HAP-1 (cell line): Measurements from ENCODE around the gene C2CD5.
A peak's percentile ranks its signal among the peaks of the same experiment; 100 is the strongest.
"Not testable (repeated sequence)": the region's sequence is repeated elsewhere in the genome, so short reads cannot be mapped to it uniquely, and the experiment has no call there.

Experiments used
- DNase-seq, 2 experiments: peaks; one replicate each; pipeline ENCODE4 v3.0.0-alpha.2; 2016 to 2020; ENCODE audit warnings: low spot score in 2 of 2
- H3K27me3 ChIP-seq: fragments of 250-450 bp; sonication (Bioruptor Pico); 2 replicates; pipeline ENCODE4 v1.5.1; 2020; ENCODE audit warnings: low read depth, mild to moderate bottlenecking, moderate library complexity
- H3K36me3 ChIP-seq: fragments of 250-450 bp; sonication (Bioruptor Pico); replicated peaks from 2 replicates; pipeline ENCODE4 v1.5.1; 2020; ENCODE audit warnings: mild to moderate bottlenecking
- H3K4me1 ChIP-seq: fragments of 250-450 bp; sonication (Bioruptor Pico); 2 replicates; pipeline ENCODE4 v1.5.1; 2020; ENCODE audit warnings: mild to moderate bottlenecking
- H3K4me3 ChIP-seq: fragments of 250-450 bp; sonication (Bioruptor Pico); 2 replicates; pipeline ENCODE4 v1.5.1; 2020; ENCODE audit warnings: mild to moderate bottlenecking, moderate library complexity
- H3K9me3 ChIP-seq: fragments of 250-450 bp; sonication (Bioruptor Pico); 2 replicates; pipeline ENCODE4 v1.5.1; 2020; ENCODE audit warnings: mild to moderate bottlenecking, moderate library complexity
- in situ Hi-C: fragments of 300-500 bp; cut with MboI; formaldehyde crosslinking; loops from 3 replicates; pipeline ENCODE4 v1.14.3; 2020; ENCODE audit warnings: low sequenced_read_pairs, inconsistent platforms, mixed read lengths

C2CD5 gene

DNA sequence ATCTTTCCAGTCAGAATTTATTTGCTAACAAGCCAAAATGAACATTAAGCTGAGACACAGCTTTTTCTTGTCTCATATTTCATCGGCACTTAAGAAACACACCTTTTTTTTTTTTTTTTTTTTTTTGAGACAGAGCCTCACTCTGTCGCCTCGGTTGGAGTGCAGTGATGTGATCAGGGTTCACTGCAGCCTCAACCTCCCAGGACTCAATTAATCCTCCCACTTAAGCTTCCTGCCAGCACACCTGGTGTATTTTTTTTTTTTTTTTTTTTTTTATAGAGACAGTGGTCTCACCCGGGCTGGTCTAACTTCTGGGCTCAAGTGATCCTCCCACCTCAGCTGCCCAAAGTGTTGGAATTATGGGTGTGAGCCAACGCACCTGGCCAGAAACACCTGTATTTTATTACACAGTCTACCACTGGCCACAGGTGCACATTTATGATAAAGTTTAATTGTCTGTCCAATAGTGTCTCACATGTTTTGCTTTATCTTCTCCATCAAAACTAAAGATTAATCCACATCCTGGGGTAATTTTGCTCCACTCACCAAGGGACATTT lies 62.7 kb downstream of the C2CD5 start:
- in situ Hi-C loops = no loop called here
- Histone ChIP-seq H3K9me3 (no peaks in the 10 kb centered on the region), H3K27me3 (no peaks in the 10 kb centered on the region), H3K4me3 (no peak overlapping the region), H3K36me3 (peaks cover 15% of the 10 kb centered on the region), H3K4me1 (peaks cover 10% of the 10 kb centered on the region)
- no peak for DNase-seq

DNA sequence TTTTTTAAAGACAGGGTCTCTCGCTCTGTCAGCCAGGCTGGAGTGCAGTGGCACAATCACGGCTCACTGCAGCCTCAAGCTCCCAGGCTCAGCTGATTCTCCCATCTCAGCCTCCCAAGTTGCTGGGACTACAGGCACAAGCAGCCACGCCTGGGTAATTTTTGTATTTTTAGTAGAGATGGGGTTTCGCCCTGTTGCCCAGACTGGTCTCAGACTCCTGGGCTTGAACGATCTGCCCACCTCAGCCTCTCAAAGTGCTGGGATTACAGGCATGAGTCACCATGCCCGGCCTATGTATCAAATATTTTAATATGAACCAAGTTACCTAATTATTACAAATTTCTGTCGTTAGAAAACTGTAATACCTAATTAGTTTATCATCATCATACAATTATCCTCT lies 63.5 kb downstream of the C2CD5 start:
- H3K4me1 ChIP-seq, in situ Hi-C loops: not testable (repeated sequence)

DNA sequence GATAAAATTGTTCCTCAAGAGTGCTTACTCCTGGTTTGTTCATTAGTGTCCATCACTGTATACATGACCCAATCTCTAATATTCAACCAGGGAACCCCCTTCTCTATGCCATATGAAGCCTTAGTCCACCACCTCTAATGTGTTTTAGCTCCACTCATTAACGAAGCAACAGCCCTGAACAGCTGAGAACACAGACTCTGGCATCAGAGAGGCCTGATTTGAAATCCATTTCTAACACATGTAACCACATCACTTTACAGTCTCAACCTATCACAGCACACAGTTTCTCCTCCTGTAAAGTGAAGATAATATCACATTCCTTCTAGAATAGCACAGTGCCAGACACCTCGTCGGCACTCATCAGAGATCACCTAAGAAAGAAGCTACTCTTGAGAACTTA lies 64.3 kb downstream of the C2CD5 start:
- in situ Hi-C loops = no loop called here
- no peak for DNase-seq
- peaks cover 15% of the 10 kb centered on the region for H3K36me3 ChIP-seq
- no peaks in the 10 kb centered on the region for H3K9me3 ChIP-seq
- no peak overlapping the region for H3K4me3 ChIP-seq
- H3K4me1 ChIP-seq = peaks cover 10% of the 10 kb centered on the region
- no peaks in the 10 kb centered on the region for H3K27me3 ChIP-seq

More for the DNA sequence above, 63.5 kb downstream of the C2CD5 start:
- DNase-seq, H3K9me3 ChIP-seq, H3K4me3 ChIP-seq, H3K27me3 ChIP-seq: not testable (repeated sequence)
- peaks cover 15% of the 10 kb centered on the region for H3K36me3 ChIP-seq

DNA sequence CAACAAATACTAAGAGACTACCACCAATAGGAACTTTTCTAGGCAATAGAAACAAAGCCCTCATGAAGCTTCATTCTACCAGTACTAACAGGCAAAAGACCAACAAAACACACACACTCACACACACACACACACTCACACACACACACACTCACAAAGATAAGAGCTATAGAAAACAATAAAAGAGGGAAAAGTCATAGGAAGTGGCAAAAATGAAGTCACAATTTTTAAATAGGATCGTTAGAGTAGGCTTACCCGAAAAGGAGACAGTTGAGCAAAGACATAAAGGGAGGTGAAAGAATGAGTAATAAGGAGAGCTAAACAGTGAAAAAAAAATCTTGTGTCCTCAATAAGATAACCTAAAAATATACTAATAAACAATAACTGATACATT lies 66.5 kb downstream of the C2CD5 start:
- H3K36me3 ChIP-seq = peaks cover 10% of the 10 kb centered on the region
- peaks cover 10% of the 10 kb centered on the region for H3K4me1 ChIP-seq
- H3K9me3 ChIP-seq = no peaks in the 10 kb centered on the region
- no peaks in the 10 kb centered on the region for H3K27me3 ChIP-seq
- H3K4me3 ChIP-seq = no peak overlapping the region
- no peak for DNase-seq
- in situ Hi-C loops = no loop called here

DNA sequence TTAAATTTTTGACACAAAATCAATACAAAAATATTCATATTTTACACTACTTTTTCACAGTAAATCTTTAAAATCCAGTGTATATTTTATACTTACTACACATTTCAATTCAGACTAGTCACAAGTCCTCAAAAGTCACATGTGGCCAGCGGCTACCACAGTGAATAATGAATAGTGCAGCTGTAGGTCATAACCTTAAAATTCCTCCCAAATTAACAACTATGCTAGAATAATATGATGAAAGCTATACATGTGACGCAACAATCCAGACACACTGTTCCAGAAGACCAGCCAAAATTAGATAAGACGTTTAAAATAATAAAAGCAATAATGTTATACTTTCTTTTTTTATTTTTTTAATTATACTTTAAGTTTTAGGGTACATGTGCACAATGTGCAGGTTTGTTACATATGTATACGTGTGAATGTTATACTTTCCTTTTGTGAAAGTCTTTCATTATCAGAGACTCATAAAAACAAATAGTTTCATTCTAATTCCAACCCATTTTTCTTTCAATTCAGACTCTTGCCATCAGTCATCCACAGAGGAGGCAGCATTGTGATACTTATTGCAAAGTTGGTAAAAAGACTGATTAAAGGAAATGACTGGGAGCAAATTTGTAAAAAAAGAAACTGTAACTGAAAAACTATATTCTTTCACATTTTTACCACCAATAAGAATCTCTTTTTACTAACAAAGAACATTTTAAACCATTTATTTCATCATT lies 67.0 kb downstream of the C2CD5 start:
- H3K36me3 ChIP-seq = peaks cover 4% of the 10 kb centered on the region
- H3K4me3 ChIP-seq = no peak overlapping the region
- in situ Hi-C loops = no loop called here

DNA sequence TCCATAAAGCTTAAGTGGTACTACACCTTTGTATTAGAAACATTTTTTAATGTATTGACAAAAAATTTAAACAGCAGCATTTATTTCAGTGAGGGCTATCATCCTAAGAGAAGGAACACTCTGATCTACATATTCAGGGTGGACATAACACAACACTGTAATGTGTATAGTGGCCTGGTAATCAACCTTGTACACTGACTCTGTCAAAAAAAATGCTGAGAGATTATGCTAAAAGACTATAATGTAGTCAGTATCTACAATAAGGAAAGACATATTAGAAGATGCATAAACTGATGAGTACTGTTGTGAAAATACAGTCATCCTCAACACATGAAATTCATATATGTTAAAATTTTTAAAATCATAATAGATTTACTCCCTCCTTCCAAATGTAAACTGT lies 68.2 kb downstream of the C2CD5 start:
- in situ Hi-C loops = no loop called here
- Histone ChIP-seq H3K27me3 (no peaks in the 10 kb centered on the region), H3K4me3 (no peak overlapping the region), H3K9me3 (no peaks in the 10 kb centered on the region), H3K36me3 (no peaks in the 10 kb centered on the region), H3K4me1 (peaks cover 10% of the 10 kb centered on the region)
- no peak for DNase-seq

More for the DNA sequence above, 67.0 kb downstream of the C2CD5 start:
- peaks cover 10% of the 10 kb centered on the region for H3K4me1 ChIP-seq
- no peaks in the 10 kb centered on the region for H3K9me3 ChIP-seq
- no peaks in the 10 kb centered on the region for H3K27me3 ChIP-seq
- peak in 1 of 2 experiments; percentile 11 for DNase-seq

DNA sequence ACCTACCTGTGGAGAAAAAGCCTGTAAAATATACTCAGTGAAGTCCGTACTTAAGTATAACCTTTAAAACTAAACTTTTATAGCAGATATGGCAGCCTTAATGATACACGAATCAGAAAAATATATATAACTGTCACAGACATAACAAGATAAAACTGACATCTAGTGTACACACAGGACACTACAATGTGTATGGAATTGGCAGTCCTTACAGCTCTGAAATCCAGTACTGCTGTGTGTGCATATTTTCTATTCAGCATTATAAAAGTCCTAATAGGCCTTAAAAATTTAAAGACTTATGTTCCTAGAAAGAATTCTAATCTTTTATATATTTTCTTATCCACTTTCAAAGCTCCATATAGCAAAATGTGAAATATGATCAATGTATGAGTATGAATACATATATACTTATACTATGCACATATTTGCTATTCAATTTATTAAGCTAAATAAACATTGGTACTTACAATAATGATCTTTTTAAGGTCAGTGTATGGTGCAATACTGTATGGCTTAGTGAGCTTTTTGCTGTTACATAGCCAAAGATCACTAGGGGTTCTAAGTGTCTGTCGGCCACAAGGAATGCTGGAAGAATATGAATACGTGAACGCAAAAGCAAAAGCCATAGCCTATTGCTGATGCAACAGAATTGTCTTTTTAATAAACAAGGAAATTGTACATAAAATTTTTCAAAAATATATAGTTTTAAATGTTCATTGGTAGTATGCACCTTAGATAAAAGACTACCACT lies 69.2 kb downstream of the C2CD5 start:
- Histone ChIP-seq H3K36me3 (peaks cover 6% of the 10 kb centered on the region), H3K27me3 (no peaks in the 10 kb centered on the region), H3K9me3 (no peaks in the 10 kb centered on the region), H3K4me1 (peaks cover 10% of the 10 kb centered on the region), H3K4me3 (no peak overlapping the region)
- DNase-seq = no peak
- in situ Hi-C loops = no loop called here

DNA sequence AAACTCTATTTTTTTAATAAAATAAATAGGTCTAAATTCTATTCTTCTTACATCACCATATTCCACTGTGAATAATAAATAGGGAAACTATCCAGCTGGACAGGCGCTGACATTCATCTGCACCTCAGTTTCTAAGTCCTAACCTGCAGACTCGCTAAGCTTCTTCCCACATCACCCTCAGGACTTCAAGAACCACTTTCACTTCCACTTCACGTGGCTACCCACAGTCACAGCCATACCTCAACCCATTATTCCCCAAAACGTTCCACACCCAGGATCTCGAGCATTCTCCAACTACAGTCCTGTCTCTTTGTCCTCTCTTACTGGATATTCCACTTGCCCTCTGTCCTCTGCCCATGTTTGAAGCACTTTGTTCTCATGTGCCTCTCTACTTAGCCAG lies 71.1 kb downstream of the C2CD5 start:
- no peaks in the 10 kb centered on the region for H3K27me3 ChIP-seq
- in situ Hi-C loops = no loop called here
- peaks cover 13% of the 10 kb centered on the region for H3K36me3 ChIP-seq

DNA sequence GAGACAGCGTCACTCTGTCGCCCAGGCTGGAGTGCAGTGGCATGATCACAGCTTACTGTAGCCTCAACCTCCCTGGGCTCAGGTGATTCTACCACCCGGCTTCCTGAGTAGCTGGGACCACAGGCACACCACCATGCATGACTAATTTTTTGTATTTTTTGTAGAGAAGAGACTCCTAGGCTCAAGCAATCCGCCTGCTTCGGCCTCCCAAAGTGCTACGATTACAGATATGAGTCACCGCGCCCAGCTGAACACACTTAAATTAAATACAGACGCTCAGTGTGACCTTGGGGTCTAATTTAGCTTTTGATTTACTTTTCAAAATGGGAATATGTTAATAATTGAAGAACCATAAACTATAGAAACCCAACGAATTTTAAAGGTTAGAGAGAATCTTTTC lies 77.2 kb downstream of the C2CD5 start:
- Histone ChIP-seq H3K4me1 (no peaks in the 10 kb centered on the region), H3K4me3 (no peak overlapping the region), H3K27me3 (no peaks in the 10 kb centered on the region), H3K9me3 (no peaks in the 10 kb centered on the region), H3K36me3 (peaks cover 13% of the 10 kb centered on the region)
- in situ Hi-C loops = no loop called here
- DNase-seq = no peak

More for the DNA sequence above, 71.1 kb downstream of the C2CD5 start:
- Histone ChIP-seq H3K9me3 (no peaks in the 10 kb centered on the region), H3K4me1 (peaks cover 10% of the 10 kb centered on the region), H3K4me3 (no peak overlapping the region)
- no peak for DNase-seq

DNA sequence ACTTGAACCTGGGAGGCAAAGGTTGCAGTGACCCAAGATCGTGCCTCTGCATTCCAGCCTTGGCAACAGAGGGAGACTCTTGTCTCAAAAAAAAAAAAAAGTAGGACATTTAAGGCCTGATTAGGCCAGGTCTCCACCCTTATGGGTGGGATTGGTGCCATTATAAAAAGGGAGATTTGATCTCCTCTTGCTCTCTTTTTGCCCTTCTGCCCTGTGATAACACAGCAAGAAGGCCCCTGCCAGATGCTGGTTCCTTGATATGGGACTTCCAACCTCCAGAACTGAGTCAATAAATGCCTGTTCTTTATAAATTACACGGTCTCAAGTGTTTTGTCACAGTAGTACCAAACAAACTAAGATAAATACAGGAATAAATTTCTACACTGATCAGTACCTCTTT lies 81.0 kb downstream of the C2CD5 start:
- in situ Hi-C loops = no loop called here
- Histone ChIP-seq H3K9me3 (no peaks in the 10 kb centered on the region), H3K4me3 (no peak overlapping the region), H3K36me3 (no peaks in the 10 kb centered on the region), H3K27me3 (no peaks in the 10 kb centered on the region), H3K4me1 (no peaks in the 10 kb centered on the region)
- DNase-seq = no peak

DNA sequence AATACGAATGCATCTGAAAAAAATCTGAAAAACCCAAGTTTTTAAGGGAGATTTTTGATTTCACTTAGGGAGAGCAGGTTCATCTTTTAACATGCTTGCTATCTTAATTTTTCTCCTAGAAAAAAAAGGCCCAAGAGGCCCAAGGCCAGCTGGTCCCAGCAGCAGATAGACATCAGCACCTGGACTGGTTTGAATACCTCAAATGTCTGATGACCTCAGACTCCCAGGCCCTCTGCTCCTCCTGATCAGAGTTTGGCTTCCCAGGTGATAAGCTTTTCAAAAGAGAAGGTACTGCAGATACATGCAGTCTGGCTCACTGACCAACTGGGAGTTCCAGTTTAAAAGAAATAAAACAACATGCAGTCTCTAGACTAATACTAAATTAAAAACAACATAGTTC lies 82.6 kb downstream of the C2CD5 start:
- no peaks in the 10 kb centered on the region for H3K36me3 ChIP-seq
- H3K27me3 ChIP-seq = no peaks in the 10 kb centered on the region
- in situ Hi-C loops = no loop called here
- no peak for DNase-seq
- no peak overlapping the region for H3K4me3 ChIP-seq
- H3K9me3 ChIP-seq = no peaks in the 10 kb centered on the region
- H3K4me1 ChIP-seq = no peaks in the 10 kb centered on the region

DNA sequence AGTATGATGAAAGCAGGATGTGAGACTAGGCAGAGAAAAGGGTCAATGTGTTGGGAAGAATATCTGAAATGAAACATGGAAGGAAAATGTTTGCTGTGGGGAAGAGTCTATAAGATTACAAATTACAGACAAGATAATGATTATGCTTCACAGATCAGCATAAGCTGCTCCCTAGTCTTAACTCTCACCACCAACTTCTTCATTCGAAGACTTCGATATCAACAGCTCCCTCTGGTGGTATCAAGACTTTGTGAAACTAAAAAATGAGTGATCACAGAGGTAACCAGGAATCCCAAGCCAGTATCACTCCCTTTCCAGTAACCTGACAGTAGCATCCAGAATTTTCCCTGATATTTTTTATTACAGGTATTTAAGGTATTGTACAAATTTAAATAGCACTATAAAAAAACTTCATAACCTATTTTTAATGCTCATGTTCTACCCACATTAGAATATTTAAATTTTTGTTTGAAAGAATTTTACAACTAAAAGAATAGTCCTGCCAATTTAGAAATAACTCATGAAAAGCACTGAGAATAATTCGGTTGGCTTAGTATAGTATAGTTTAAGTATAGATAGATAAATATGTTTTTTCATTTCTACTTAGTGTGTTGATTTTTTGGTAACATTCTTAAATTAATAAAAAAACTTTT lies 84.4 kb downstream of the C2CD5 start:
- Histone ChIP-seq H3K4me1 (no peaks in the 10 kb centered on the region), H3K9me3 (no peaks in the 10 kb centered on the region), H3K36me3 (no peaks in the 10 kb centered on the region), H3K27me3 (no peaks in the 10 kb centered on the region), H3K4me3 (no peak overlapping the region)
- in situ Hi-C loops = no loop called here
- DNase-seq = peak; percentile 13 to 42

DNA sequence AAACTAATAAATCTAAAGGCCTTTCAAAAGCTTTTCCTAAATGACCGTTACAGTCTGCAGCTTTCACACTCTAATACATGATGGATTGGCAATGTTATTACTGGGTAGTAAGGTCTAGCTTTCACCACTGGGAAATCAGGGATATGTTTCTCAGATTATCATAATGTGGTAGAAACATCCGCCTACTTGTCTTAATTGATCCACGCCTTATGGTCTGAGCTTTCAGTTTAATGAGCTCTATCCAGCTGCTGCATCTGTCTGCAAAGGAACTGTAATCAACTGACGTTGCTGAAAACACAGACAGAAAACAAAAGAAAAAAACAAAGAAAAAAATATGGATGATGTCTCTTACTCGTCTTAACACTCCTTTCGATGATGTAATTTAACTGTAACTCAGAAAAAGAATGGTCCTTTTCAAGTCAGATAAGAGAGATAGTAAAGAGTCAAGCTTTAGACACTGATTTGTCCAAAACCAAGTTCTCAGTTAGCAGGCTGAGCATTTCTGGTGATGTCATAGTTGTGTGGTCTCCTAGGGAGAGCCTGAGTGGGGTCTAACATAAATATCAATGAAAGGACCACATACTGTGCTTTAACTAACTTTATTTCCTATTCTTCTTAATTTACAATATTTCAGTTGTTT lies 85.9 kb downstream of the C2CD5 start:
- in situ Hi-C loops = no loop called here
- no peaks in the 10 kb centered on the region for H3K27me3 ChIP-seq
- no peaks in the 10 kb centered on the region for H3K36me3 ChIP-seq
- DNase-seq = no peak
- H3K9me3 ChIP-seq = no peaks in the 10 kb centered on the region
- no peaks in the 10 kb centered on the region for H3K4me1 ChIP-seq
- no peak overlapping the region for H3K4me3 ChIP-seq
